GM19240 (cell line): Measurements from ENCODE around the gene GBE1.
"Not testable (repeated sequence)": the region's sequence is repeated elsewhere in the genome, so short reads cannot be mapped to it uniquely, and the experiment has no call there.

Source experiments
- DNase-seq: peaks from one replicate; pipeline ENCODE4 v3.0.0; 2011; ENCODE audit warnings: low spot score; ENCODE audit not compliant: insufficient read length

The GBE1 gene

GRCh38 chr3:81753416-81754027, 7.9 kb downstream of the GBE1 start:
- no peak for DNase-seq

- no peak for DNase-seq
Measured at GRCh38 chr3:81752604-81753003, 8.8 kb downstream of the GBE1 start.

- DNase-seq, result no peak
Measured at GRCh38 chr3:81749265-81749664, 12.2 kb downstream of the GBE1 start.

GRCh38 chr3:81747280-81747679, 14.2 kb downstream of the GBE1 start:
- DNase-seq, result not testable (repeated sequence)

- no peak for DNase-seq
Measured at GRCh38 chr3:81744366-81744765, 17.1 kb downstream of the GBE1 start.

GRCh38 chr3:81743096-81744025, 18.1 kb downstream of the GBE1 start:
- no peak for DNase-seq

GRCh38 chr3:81742581-81742980, 18.9 kb downstream of the GBE1 start:
- no peak for DNase-seq

- DNase-seq, result no peak
Measured at GRCh38 chr3:81741216-81741615, 20.2 kb downstream of the GBE1 start.

GRCh38 chr3:81740731-81741130, 20.7 kb downstream of the GBE1 start:
- DNase-seq, result no peak

- DNase-seq, result no peak
Measured at GRCh38 chr3:81735334-81735733, 26.1 kb downstream of the GBE1 start.

GRCh38 chr3:81734742-81735141, 26.7 kb downstream of the GBE1 start:
- no peak for DNase-seq

GRCh38 chr3:81732642-81733041, 28.8 kb downstream of the GBE1 start:
- no peak for DNase-seq

- DNase-seq, result no peak
Measured at GRCh38 chr3:81728766-81729544, 32.5 kb downstream of the GBE1 start.

GRCh38 chr3:81726735-81727134, 34.7 kb downstream of the GBE1 start:
- no peak for DNase-seq

- no peak for DNase-seq
Measured at GRCh38 chr3:81726132-81726531, 35.3 kb downstream of the GBE1 start.

- no peak for DNase-seq
Measured at GRCh38 chr3:81723732-81724313, 37.6 kb downstream of the GBE1 start.

GRCh38 chr3:81718311-81718710, 43.1 kb downstream of the GBE1 start:
- DNase-seq, result no peak

GRCh38 chr3:81716870-81717509, 44.5 kb downstream of the GBE1 start:
- no peak for DNase-seq

GRCh38 chr3:81713031-81713430, 48.4 kb downstream of the GBE1 start:
- no peak for DNase-seq

GRCh38 chr3:81709606-81710005, 51.8 kb downstream of the GBE1 start:
- DNase-seq, result no peak

GRCh38 chr3:81707996-81708395, 53.4 kb downstream of the GBE1 start:
- DNase-seq, result no peak
